Neuronal stem cell (in vitro differentiated cells): Measurements from ENCODE around the gene HHEX.

Experiments used
- DNase-seq: peaks from one replicate; pipeline ENCODE4 v3.0.0-alpha.2; 2013; ENCODE audit warnings: low spot score
- H2AFZ ChIP-seq: one replicate; pipeline ENCODE4 v1.6.1; 2013; ENCODE audit warnings: mild to moderate bottlenecking, low read length, inconsistent platforms
- H2AK5ac ChIP-seq: 2 replicates; pipeline ENCODE4 v1.6.1; 2013; ENCODE audit warnings: low read depth, mild to moderate bottlenecking, inconsistent platforms, low read length, moderate library complexity, mixed read lengths
- H2BK120ac ChIP-seq: 2 replicates; pipeline ENCODE4 v1.6.1; 2013; ENCODE audit warnings: low read depth, mild to moderate bottlenecking, inconsistent platforms, low read length, moderate library complexity, mixed read lengths
- H2BK12ac ChIP-seq: one replicate; pipeline ENCODE4 v1.6.1; 2013; ENCODE audit warnings: low read length, inconsistent platforms
- H2BK15ac ChIP-seq: 2 replicates; pipeline ENCODE4 v1.6.1; 2013; ENCODE audit warnings: mild to moderate bottlenecking, low read length, inconsistent platforms, mixed read lengths
- H2BK5ac ChIP-seq: one replicate; pipeline ENCODE4 v1.6.1; 2013; ENCODE audit warnings: inconsistent platforms, mild to moderate bottlenecking, low read length, moderate library complexity
- H3K14ac ChIP-seq: one replicate; pipeline ENCODE4 v1.6.1; 2013; ENCODE audit warnings: low read length, inconsistent platforms
- H3K18ac ChIP-seq: 2 replicates; pipeline ENCODE4 v1.6.1; 2013; ENCODE audit warnings: low read length, inconsistent platforms
- H3K23ac ChIP-seq: 2 replicates; pipeline ENCODE4 v1.6.1; 2013; ENCODE audit warnings: low read depth, mild to moderate bottlenecking, mixed read lengths, low read length, inconsistent platforms; ENCODE audit not compliant: poor library complexity
- H3K27ac ChIP-seq: replicated peaks from 3 replicates; pipeline ENCODE4 v1.5.1; 2013; ENCODE audit warnings: low read length, inconsistent platforms
- H3K27me3 ChIP-seq, 3 experiments: 2 replicates each; pipeline ENCODE4 v1.6.1; 2013; ENCODE audit warnings: low read length in 3 of 3, mild to moderate bottlenecking in 2 of 3, inconsistent platforms in 1 of 3, low read depth in 1 of 3, mixed read lengths in 1 of 3, moderate library complexity in 1 of 3; ENCODE audit not compliant: control insufficient read depth in 3 of 3, insufficient read depth in 3 of 3
- H3K36me3 ChIP-seq, 2 donors: replicated peaks in 1 of 2; 2 replicates each; pipeline ENCODE4 v1.6.1; 2013; ENCODE audit warnings: low read length in 2 of 2; ENCODE audit not compliant: control insufficient read depth in 2 of 2, insufficient read depth in 2 of 2
- H3K4ac ChIP-seq: 2 replicates; pipeline ENCODE4 v1.6.1; 2013; ENCODE audit warnings: inconsistent platforms, mild to moderate bottlenecking, low read length, moderate library complexity
- H3K4me1 ChIP-seq, 2 donors: 1 replicate in 1 of 2; 2 replicates in 1 of 2; pipeline ENCODE4 v1.6.1; 2013; ENCODE audit warnings: low read length in 2 of 2, low read depth in 1 of 2; ENCODE audit not compliant: control insufficient read depth in 2 of 2, insufficient read depth in 1 of 2
- H3K4me2 ChIP-seq: one replicate; pipeline ENCODE4 v1.6.1; 2013; ENCODE audit warnings: mild to moderate bottlenecking, low read length, inconsistent platforms; ENCODE audit not compliant: insufficient read depth, poor library complexity, severe bottlenecking
- H3K4me3 ChIP-seq, 2 donors: 2 replicates each; pipeline ENCODE4 v1.5.1; 2013; ENCODE audit warnings: low read length in 2 of 2, mild to moderate bottlenecking in 2 of 2, inconsistent platforms in 1 of 2, moderate library complexity in 1 of 2
- H3K79me1 ChIP-seq: one replicate; pipeline ENCODE4 v1.6.1; 2013; ENCODE audit warnings: low read depth, mild to moderate bottlenecking, inconsistent platforms, low read length, moderate library complexity
- H3K9ac ChIP-seq: one replicate; pipeline ENCODE4 v1.6.1; 2013; ENCODE audit warnings: mild to moderate bottlenecking, low read depth, low read length, inconsistent platforms; ENCODE audit not compliant: poor library complexity
- H3K9me3 ChIP-seq, 2 donors: replicated peaks in 1 of 2; 2 replicates each; pipeline versions ENCODE3 to v1.6.1; 2013; ENCODE audit warnings: low read length in 2 of 2, mild to moderate bottlenecking in 2 of 2, inconsistent platforms in 1 of 2, low read depth in 1 of 2, mixed read lengths in 1 of 2, moderate library complexity in 1 of 2; ENCODE audit not compliant: control insufficient read depth in 2 of 2, insufficient read depth in 1 of 2
- H4K8ac ChIP-seq: one replicate; pipeline ENCODE4 v1.6.1; 2013; ENCODE audit warnings: low read depth, mild to moderate bottlenecking, inconsistent platforms, low read length, moderate library complexity
- H4K91ac ChIP-seq: one replicate; pipeline ENCODE4 v1.6.1; 2013; ENCODE audit warnings: low read length, low read depth, mild to moderate bottlenecking, inconsistent platforms; ENCODE audit not compliant: poor library complexity
- WGBS, 2 donors: extraction: QIAGEN DNeasy Blood & Tissue Kit; methylation state at CpG; one replicate each; pipeline ENCODE4 v1.1.7; 2013; ENCODE audit warnings: missing lambda C conversion rate in 2 of 2, mixed read lengths in 1 of 2; ENCODE audit not compliant: insufficient read length in 2 of 2, insufficient replicate concordance in 1 of 2; ENCODE audit errors: extremely low coverage in 2 of 2; 5-methylcytosine and 5-hydroxymethylcytosine counted together

HHEX gene

GRCh38 chr10:92712016-92712889, 22.5 kb downstream of the HHEX start:
- H2BK5ac ChIP-seq = no peak overlapping the region
- H3K27ac ChIP-seq = no peak overlapping the region
- H2AFZ ChIP-seq = no peak overlapping the region
- H2BK120ac ChIP-seq = no peak overlapping the region
- H3K36me3 ChIP-seq = no peaks in the 10 kb centered on the region
- no peak overlapping the region for H3K4me3 ChIP-seq
- peaks cover 4 to 5% of the 10 kb centered on the region in 2 donors for H3K9me3 ChIP-seq
- no peak overlapping the region for H3K4me2 ChIP-seq
- no peaks in the 10 kb centered on the region for H3K4me1 ChIP-seq
- H2BK12ac ChIP-seq = no peak overlapping the region
- no peak overlapping the region for H3K4ac ChIP-seq
- H2AK5ac ChIP-seq = no peak overlapping the region
- no peak overlapping the region for H3K9ac ChIP-seq
- H4K8ac ChIP-seq = no peak overlapping the region
- no peak overlapping the region for H4K91ac ChIP-seq
- H3K14ac ChIP-seq = no peak overlapping the region
- H3K27me3 ChIP-seq = no peaks in the 10 kb centered on the region
- H2BK15ac ChIP-seq = no peak overlapping the region
- WGBS, 2 donors = no CpG with 5 or more reads among the region's 10 CpGs
- no peak overlapping the region for H3K23ac ChIP-seq
- DNase-seq = no peak
- H3K79me1 ChIP-seq = no peaks in the 10 kb centered on the region
- H3K18ac ChIP-seq = no peak overlapping the region

- H3K27ac ChIP-seq = no peak overlapping the region
- no peak overlapping the region for H2BK12ac ChIP-seq
- H2BK120ac ChIP-seq = no peak overlapping the region
- H3K79me1 ChIP-seq = no peaks in the 10 kb centered on the region
- WGBS, 2 donors = no CpG with 5 or more reads among the region's 7 CpGs
- no peak overlapping the region for H3K4ac ChIP-seq
- H3K14ac ChIP-seq = no peak overlapping the region
- H4K91ac ChIP-seq = no peak overlapping the region
- no peak overlapping the region for H2BK15ac ChIP-seq
- no peak overlapping the region for H2AFZ ChIP-seq
- peaks cover 4 to 5% of the 10 kb centered on the region in 2 donors for H3K9me3 ChIP-seq
- no peak overlapping the region for H3K9ac ChIP-seq
- H4K8ac ChIP-seq = no peak overlapping the region
- H3K27me3 ChIP-seq = no peaks in the 10 kb centered on the region
- no peak overlapping the region for H3K23ac ChIP-seq
- H2AK5ac ChIP-seq = no peak overlapping the region
- no peak overlapping the region for H3K4me2 ChIP-seq
- no peak for DNase-seq
- H2BK5ac ChIP-seq = no peak overlapping the region
- H3K4me1 ChIP-seq = no peaks in the 10 kb centered on the region
- H3K4me3 ChIP-seq = no peak overlapping the region
- no peak overlapping the region for H3K18ac ChIP-seq
- no peaks in the 10 kb centered on the region for H3K36me3 ChIP-seq
These were observed 24.5 kb downstream of the HHEX start for GRCh38 chr10:92714152-92714845.

- Histone ChIP-seq H3K9me3 (peaks cover 4 to 5% of the 10 kb centered on the region in 2 donors), H4K8ac (no peak overlapping the region), H3K4me2 (no peak overlapping the region)
These were observed 25.1 kb downstream of the HHEX start for GRCh38 chr10:92714872-92715271.

More at GRCh38 chr10:92714872-92715271, 25.1 kb downstream of the HHEX start:
- no peaks in the 10 kb centered on the region for H3K27me3 ChIP-seq
- no CpG with 5 or more reads among the region's 3 CpGs for WGBS, 2 donors
- H3K14ac ChIP-seq = no peak overlapping the region
- H3K27ac ChIP-seq = no peak overlapping the region
- DNase-seq = no peak
- H2BK120ac ChIP-seq = no peak overlapping the region
- no peak overlapping the region for H3K9ac ChIP-seq
- no peak overlapping the region for H2BK12ac ChIP-seq
- no peak overlapping the region for H3K23ac ChIP-seq
- H3K4me3 ChIP-seq = no peak overlapping the region
- no peak overlapping the region for H2AK5ac ChIP-seq
- no peaks in the 10 kb centered on the region for H3K36me3 ChIP-seq
- no peak overlapping the region for H3K18ac ChIP-seq
- no peaks in the 10 kb centered on the region for H3K79me1 ChIP-seq
- no peak overlapping the region for H4K91ac ChIP-seq
- no peak overlapping the region for H2BK5ac ChIP-seq
- H3K4ac ChIP-seq = no peak overlapping the region
- H2BK15ac ChIP-seq = no peak overlapping the region
- H3K4me1 ChIP-seq = no peaks in the 10 kb centered on the region
- H2AFZ ChIP-seq = no peak overlapping the region
